GM12878 (cell line): Measurements from ENCODE around the gene EHBP1. TPM values are rescaled to one million over a fixed set of nuclear protein-coding genes. Genes with fewer than 3 reads are reported as not detected.
A peak's percentile ranks its signal among the peaks of the same experiment; 100 is the strongest.

ENCODE experiments used
- ATAC-seq: fragments of 200-7000 bp; cut with Tn5 transposase; 3 replicates; pipeline ENCODE4 v1.9.1; 2020; ENCODE audit warnings: mild to moderate bottlenecking, moderate library complexity
- BruUV-seq: library from RNA; stranded (reverse); fragments of 400-500 nt; replicated peaks from 2 replicates; lab custom pipeline; 2021; lab: Mats Ljungman, UMichigan
- CTCF ChIA-PET: fragments of 300-600 bp; sonication (Branson Sonifier 250); formaldehyde crosslinking; extraction: SDS; loops from one replicate; lab custom pipeline; 2021; ENCODE audit warnings: inconsistent platforms; lab: Yijun Ruan, JAX
- POLR2A ChIA-PET: fragments of 350-600 bp; formaldehyde crosslinking; extraction: SDS; loops from one replicate; lab custom pipeline; 2021; ENCODE audit warnings: inconsistent platforms; lab: Charles Lee
- RAD21 ChIA-PET: fragments of 300-600 bp; sonication (Branson Sonifier 250); formaldehyde crosslinking; loops from one replicate; lab custom pipeline; 2023; ENCODE audit warnings: antibody characterized with exemption; ENCODE audit not compliant: unreplicated experiment; lab: Charles Lee
- SMC1A ChIA-PET: fragments of 300-600 bp; sonication (Branson Sonifier 250); formaldehyde crosslinking; loops from one replicate; lab custom pipeline; 2023; ENCODE audit not compliant: unreplicated experiment, uncharacterized antibody; lab: Charles Lee
- DNase-seq: peaks from one replicate; pipeline ENCODE4 v3.0.0-alpha.2; 2011; ENCODE audit warnings: low read depth, low spot score
- FAIRE-seq: peaks from 3 replicates; lab custom pipeline; 2011; peaks lifted over from hg19 to GRCh38; lab: Jason Lieb, UNC
- H2AFZ ChIP-seq: 2 replicates; pipeline ENCODE4 v1.6.0; 2011; ENCODE audit warnings: low read depth, low read length, control low read depth; ENCODE audit not compliant: control insufficient read depth
- H3K27ac ChIP-seq: 2 replicates; pipeline ENCODE4 v1.5.1; 2011; ENCODE audit warnings: control low read depth; ENCODE audit not compliant: control insufficient read depth, insufficient read depth
- H3K27me3 ChIP-seq, 2 experiments: replicated peaks in 1 of 2; 2 replicates each; pipeline versions ENCODE4 v1.6.0 to v1.6.1; 2011; ENCODE audit warnings: low read length in 1 of 2; ENCODE audit not compliant: control insufficient read depth in 2 of 2, insufficient read depth in 2 of 2
- H3K36me3 ChIP-seq, 2 experiments: 2 replicates each; pipeline ENCODE4 v1.5.1; 2011; ENCODE audit warnings: low read length in 1 of 2; ENCODE audit not compliant: control insufficient read depth in 2 of 2, insufficient read depth in 2 of 2
- H3K4me1 ChIP-seq: 2 replicates; pipeline ENCODE4 v1.6.1; 2011; ENCODE audit warnings: mild to moderate bottlenecking, low read length, moderate library complexity, mixed read lengths; ENCODE audit not compliant: control insufficient read depth, insufficient read depth
- H3K4me2 ChIP-seq: 2 replicates; pipeline ENCODE4 v1.6.0; 2011; ENCODE audit warnings: control low read depth; ENCODE audit not compliant: control insufficient read depth, insufficient read depth
- H3K4me3 ChIP-seq: fragments of 200-600 bp; sonication (generic); 2 replicates; pipeline ENCODE4 v1.5.1; 2016
- H3K79me2 ChIP-seq: 2 replicates; pipeline ENCODE4 v1.6.0; 2011; ENCODE audit warnings: low read length; ENCODE audit not compliant: control insufficient read depth, insufficient read depth
- H3K9ac ChIP-seq: 2 replicates; pipeline ENCODE4 v1.8.0; 2011; ENCODE audit warnings: low read length, control low read depth, mixed read lengths; ENCODE audit not compliant: control insufficient read depth, insufficient read depth
- H3K9me3 ChIP-seq: replicated peaks from 3 replicates; pipeline ENCODE4 v1.5.1; 2011; ENCODE audit warnings: mild to moderate bottlenecking, low read length; ENCODE audit not compliant: control insufficient read depth, insufficient read depth
- H4K20me1 ChIP-seq: 2 replicates; pipeline ENCODE4 v1.6.0; 2011; ENCODE audit not compliant: control insufficient read depth, insufficient read depth
- BMI1 ChIP-seq: fragments of 450-650 bp; IDR thresholded peaks from 2 replicates; pipeline ENCODE4 v1.6.1; 2016; ENCODE audit warnings: mild to moderate bottlenecking, moderate library complexity, borderline replicate concordance
- CEBPZ ChIP-seq: fragments of 150-350 bp; IDR thresholded peaks from 2 replicates; pipeline ENCODE4 v1.6.1; 2016; ENCODE audit warnings: low read depth, low read length
- CREM ChIP-seq: IDR thresholded peaks from 2 replicates; pipeline ENCODE4 v1.6.1; 2014; ENCODE audit warnings: antibody characterized with exemption, low read depth
- EP300 ChIP-seq, 2 experiments: fragments of 150-350 bp in 1 of 2; IDR thresholded peaks; 2 replicates each; pipeline ENCODE4 v1.6.1; 2011 to 2012; ENCODE audit warnings: low read depth in 2 of 2, low read length in 2 of 2, borderline replicate concordance in 1 of 2, improper control_type of control experiment in 1 of 2, inconsistent platforms in 1 of 2; ENCODE audit not compliant: control insufficient read depth in 1 of 2
- FOXK2 ChIP-seq: fragments of 450-650 bp; IDR thresholded peaks from 2 replicates; pipeline ENCODE4 v1.6.1; 2017; ENCODE audit warnings: mild to moderate bottlenecking, moderate library complexity
- JUNB ChIP-seq: IDR thresholded peaks from 2 replicates; pipeline ENCODE4 v1.6.1; 2016; ENCODE audit warnings: antibody characterized with exemption, mild to moderate bottlenecking
- MEF2A ChIP-seq: IDR thresholded peaks from 2 replicates; pipeline ENCODE4 v1.6.1; 2011; ENCODE audit warnings: low read depth, mild to moderate bottlenecking, low read length, moderate library complexity; ENCODE audit not compliant: insufficient read depth
- MLLT1 ChIP-seq: fragments of 450-650 bp; IDR thresholded peaks from 2 replicates; pipeline ENCODE4 v1.6.1; 2016; ENCODE audit warnings: mild to moderate bottlenecking
- NR2C1 ChIP-seq: fragments of 450-650 bp; IDR thresholded peaks from 2 replicates; pipeline ENCODE4 v1.6.1; 2017; ENCODE audit warnings: antibody characterized with exemption, mild to moderate bottlenecking, moderate library complexity
- NRF1 ChIP-seq: conservative IDR thresholded peaks from 2 replicates; pipeline ENCODE4 v1.6.1; 2011; ENCODE audit warnings: mild to moderate bottlenecking, low read depth, low read length, improper control_type of control experiment
- RB1 ChIP-seq: fragments of 450-650 bp; formaldehyde crosslinking; IDR thresholded peaks from 2 replicates; pipeline ENCODE4 v1.6.1; 2017; ENCODE audit warnings: mild to moderate bottlenecking, borderline replicate concordance
- RUNX3 ChIP-seq: IDR thresholded peaks from 2 replicates; pipeline ENCODE4 v1.6.1; 2012; ENCODE audit warnings: low read length, inconsistent platforms
- SIN3A ChIP-seq: IDR thresholded peaks from 2 replicates; pipeline ENCODE4 v1.6.1; 2012; ENCODE audit warnings: low read depth, low read length, improper control_type of control experiment
- SMAD5 ChIP-seq: IDR thresholded peaks from 2 replicates; pipeline ENCODE4 v1.6.1; 2016; ENCODE audit warnings: antibody characterized with exemption, low read depth
- SP1 ChIP-seq: IDR thresholded peaks from one replicate; pipeline ENCODE4 v1.6.1; 2011; ENCODE audit warnings: low read depth, low read length
- SUZ12 ChIP-seq: fragments of 200-600 bp; sonication (generic); IDR thresholded peaks from one replicate; pipeline ENCODE4 v1.6.1; 2018; ENCODE audit warnings: antibody characterized with exemption, mild to moderate bottlenecking; ENCODE audit not compliant: unreplicated experiment
- TBL1XR1 ChIP-seq: IDR thresholded peaks from 2 replicates; pipeline ENCODE4 v1.6.1; 2012; ENCODE audit warnings: low read depth, low read length, improper control_type of control experiment
- WGBS: methylation state at CpG from one replicate; pipeline ENCODE4 v1.1.6; 2016; ENCODE audit warnings: low lambda C conversion rate; ENCODE audit not compliant: insufficient replicate concordance, insufficient coverage; ENCODE audit errors: missing lambda C conversion rate; 5-methylcytosine and 5-hydroxymethylcytosine counted together
- in situ Hi-C: fragments of 300-500 bp; cut with MboI; formaldehyde crosslinking; loops from 9 replicates; pipeline ENCODE4 v1.14.3; 2018; ENCODE audit warnings: mixed read lengths
- intact Hi-C: fragments of 100-400 bp; cut with micrococcal nuclease; formaldehyde crosslinking; loops from one replicate; pipeline ENCODE4 v1.14.2; 2022; ENCODE audit not compliant: unreplicated experiment
- polyA plus RNA-seq, 11 experiments: library from polyadenylated mRNA; depleted of rRNA in 4 of 11; unstranded in 6 of 11; stranded (reverse) in 5 of 11; fragments of >200 nt; fragmentation: Nextera tagmentation in 4 of 11; fragmentation: Illumina TruSeq in 1 of 11; extraction: Ambion mirVana in 4 of 11; extraction: Trizol in 1 of 11; gene quantifications; 1 replicate in 1 of 11; 2 replicates in 10 of 11; pipeline versions ENCODE4 v1.2.1 to v1.2.3, GENCODE V29; 2011 to 2016; ENCODE audit warnings: inconsistent platforms in 2 of 11, missing spikeins in 2 of 11, low read depth in 1 of 11
- total RNA-seq, 4 experiments: library from RNA; depleted of rRNA in 3 of 4; stranded (reverse); fragments of >200 nt in 3 of 4; fragmentation: Illumina TruSeq in 1 of 4; extraction: Trizol in 1 of 4; gene quantifications; 2 replicates each; pipeline versions ENCODE4 v1.2.1 to v1.2.3, GENCODE V29; 2013 to 2021

EHBP1 gene
- total and polyA plus RNA-seq, 10 of the 15 experiments (the other 5 are each of a cell fraction or from before 2014, with no cell fraction given), result 5.7 to 26.1 (median 13.6) TPM

GRCh38 chr2:62711832-62712494 lies 6.5 kb downstream of the EHBP1 start:
- Histone ChIP-seq H3K9me3 (peaks cover 15% of the 10 kb centered on the region; the same call in 2 of the 3 replicates), H3K4me3 (0 out of 2 replicates have a peak overlapping the region, but pooled peaks have one; percentile 15), H3K4me2 (no peak overlapping the region), H3K27ac (no peak overlapping the region), H2AFZ (no peak overlapping the region), H3K79me2 (peaks cover 22% of the 10 kb centered on the region), H3K4me1 (no peaks in the 10 kb centered on the region), H3K27me3 (no peaks in the 10 kb centered on the region), H4K20me1 (no peaks in the 10 kb centered on the region), H3K9ac (no peak overlapping the region), H3K36me3 (no peaks in the 10 kb centered on the region; a peak in 3 of 4 replicates)
- ATAC-seq (no peak), DNase-seq (no peak), FAIRE-seq (no peak)
- POLR2A ChIA-PET, result interaction anchor here (1.3 kb wide), 1 partner anchor 52 kb away, joined by 3 read pairs; no protein-coding TSS in a partner anchor
- BruUV-seq, result no TSS peak
- no peak for TF ChIP-seq CREM
- TF ChIP-seq SUZ12, result no peak
- TF ChIP-seq CEBPZ, result no peak
- TF ChIP-seq SIN3A, result no peak
- no peak for TF ChIP-seq RUNX3
- no peak for TF ChIP-seq EP300 (IDR thresholded peaks at IDR 0.05; ENCODE audit: borderline replicate concordance in 1 of 2, control insufficient read depth in 1 of 2, low read depth in 2 of 2, low read length in 2 of 2)
- no peak for TF ChIP-seq SP1
- no peak for TF ChIP-seq NR2C1
- no peak for TF ChIP-seq SMAD5
- TF ChIP-seq RB1, result no peak
- TF ChIP-seq TBL1XR1, result no peak
- TF ChIP-seq JUNB, result no peak
- TF ChIP-seq BMI1, result no peak
- no peak for TF ChIP-seq MEF2A
- TF ChIP-seq NRF1, result no peak
- no peak for TF ChIP-seq MLLT1
- TF ChIP-seq FOXK2, result no peak
- WGBS, result 100% methylated on average over 1 of the region's 1 CpG
- SMC1A ChIA-PET, result interaction anchor here (0.6 to 1.3 kb wide), 3 partner anchors 9 to 299 kb away, joined by 3 read pairs; no protein-coding TSS in a partner anchor
- intact Hi-C loops, result no loop called here
- in situ Hi-C loops, result no loop called here
- RAD21 ChIA-PET, result interaction anchor here (1.0 kb wide), 1 partner anchor 14 kb away, joined by 4 read pairs; no protein-coding TSS in a partner anchor
- CTCF ChIA-PET, result no interaction called here
